ENCODE results near the gene PDHB. TPM values are rescaled to one million over a fixed set of nuclear protein-coding genes. Genes with fewer than 3 reads are reported as not detected.
A peak's percentile ranks its signal among the peaks of the same experiment; 100 is the strongest.

Gene PDHB
- total RNA-seq, 5 donors from 2014 or later (not counting 1 experiment from before 2014, with no cell fraction given): 27.0 to 54.2 (median 49.2) TPM

DNA sequence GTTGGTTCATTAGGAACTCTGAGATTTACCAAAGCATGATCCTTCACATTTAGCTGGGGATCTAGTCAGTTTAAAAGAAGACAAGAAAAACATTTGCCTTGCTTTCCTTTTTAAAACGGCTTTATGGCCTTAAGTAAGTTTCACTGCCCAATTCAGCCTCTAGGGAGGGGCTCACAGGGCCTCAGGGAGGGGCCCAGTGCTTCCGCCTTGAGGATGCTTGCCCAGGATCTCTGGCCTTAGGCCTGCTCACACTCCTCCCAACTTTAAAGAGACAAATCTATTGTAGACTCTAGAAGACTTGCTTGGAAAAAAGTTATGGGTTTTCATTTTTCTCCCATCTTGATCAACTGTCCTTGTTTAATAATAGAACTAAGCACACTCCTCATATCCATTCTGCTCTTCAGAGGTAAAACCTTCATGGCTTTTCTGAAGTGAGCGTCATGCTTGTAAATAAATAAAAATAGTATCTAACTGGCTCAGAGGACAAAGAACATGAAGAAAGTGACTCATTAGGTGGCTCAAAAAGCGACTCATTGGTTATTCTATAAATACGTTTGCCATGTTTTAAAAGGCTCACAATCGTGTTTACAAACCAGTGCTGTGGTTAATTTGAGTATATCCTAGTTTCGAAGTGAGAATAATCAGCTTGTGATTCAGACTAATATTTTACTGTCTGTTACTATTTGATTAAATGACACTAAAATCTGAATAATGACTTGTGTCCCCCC, 13.7 kb downstream of the PDHB start:
- no peak overlapping the region for H3K4me3 Mint-ChIP-seq
- Histone ChIP-seq H3K27ac (ENCODE audit: low read length) (no peak overlapping the region), H3K27me3 (replicated peaks in 1 of 2; ENCODE audit: control insufficient read depth in 2 of 2, extremely low read depth in 1 of 2, insufficient read depth in 2 of 2, low read length in 1 of 2) (no peaks in the 10 kb centered on the region), H3K36me3 (ENCODE audit: control insufficient read depth in 2 of 2, extremely low read depth in 1 of 2, insufficient read depth in 1 of 2, low read length in 1 of 2) (peaks cover 4 to 26% of the 10 kb centered on the region in 2 donors), H3K4me1 (ENCODE audit: control insufficient read depth in 1 of 2, extremely low read depth in 1 of 2, insufficient read depth in 2 of 2, low read length in 2 of 2) (no peaks in the 10 kb centered on the region), H3K9me3 (no peaks in the 10 kb centered on the region), H3K4me3 (ENCODE audit: control insufficient read depth in 1 of 2, extremely low read depth in 1 of 2, low read length in 1 of 2) (no peak overlapping the region)
- POLR2A ChIA-PET: interaction anchor here (0.6 kb wide), 2 partner anchors 71 to 95 kb away, joined by 3 to 4 read pairs; no protein-coding TSS in a partner anchor
- H3K36me3 Mint-ChIP-seq: peaks cover 21% of the 10 kb centered on the region
- H3K27ac Mint-ChIP-seq: peak overlapping the region; percentile 28 to 36
- no peaks in the 10 kb centered on the region for H3K27me3 Mint-ChIP-seq
- peaks cover 0 to 2% (median 0%) of the 10 kb centered on the region in 3 donors for H3K4me1 Mint-ChIP-seq
- ATAC-seq (replicated peaks in 1 of 4) (no peak), DNase-seq (no peak)
- 50% methylated on average over 3 of the region's 7 CpGs for WGBS (ENCODE audit: insufficient coverage)
- no peaks in the 10 kb centered on the region for H3K9me3 Mint-ChIP-seq
- CTCF ChIA-PET: no interaction called here

DNA sequence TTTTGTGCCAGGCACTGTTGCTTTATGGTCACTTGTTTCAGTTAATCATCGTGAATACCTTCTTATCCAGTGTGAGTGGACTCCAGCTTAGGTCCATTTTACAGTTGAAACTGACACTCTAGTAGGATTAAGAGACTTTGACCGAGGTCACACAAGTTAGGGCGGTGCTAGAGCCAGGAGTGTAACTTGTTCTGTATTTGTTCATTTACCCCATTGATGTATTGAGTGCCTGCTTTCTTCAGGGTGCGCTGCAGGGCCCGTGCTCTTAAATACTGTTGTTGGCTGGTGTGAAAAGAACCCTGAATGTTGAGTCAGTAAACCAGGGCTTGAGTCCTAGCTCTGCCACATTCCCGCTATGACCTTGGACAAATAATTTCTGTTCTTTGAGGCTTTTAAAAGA, 15.4 kb downstream of the PDHB start:
- no peak for ATAC-seq (replicated peaks in 1 of 4)
- peaks cover 4 to 15% of the 10 kb centered on the region in 2 donors for H3K36me3 ChIP-seq (ENCODE audit: control insufficient read depth in 2 of 2, extremely low read depth in 1 of 2, insufficient read depth in 1 of 2, low read length in 1 of 2)
- ChIA-PET POLR2A (no interaction called here), CTCF (interaction anchor here (0.6 to 0.8 kb wide), 3 partner anchors 13 to 1254 kb away, joined by 3 to 4 read pairs (median 3); no protein-coding TSS in a partner anchor)
- Mint-ChIP-seq H3K9me3 (no peaks in the 10 kb centered on the region), H3K4me3 (no peak overlapping the region), H3K27ac (no peak overlapping the region), H3K4me1 (peaks cover 4 to 8% (median 7%) of the 10 kb centered on the region in 3 donors), H3K36me3 (peaks cover 12% of the 10 kb centered on the region), H3K27me3 (no peaks in the 10 kb centered on the region)
- 80% methylated on average over 5 of the region's 6 CpGs for WGBS (ENCODE audit: insufficient coverage)
- H3K4me1 ChIP-seq (ENCODE audit: control insufficient read depth in 1 of 2, extremely low read depth in 1 of 2, insufficient read depth in 2 of 2, low read length in 2 of 2): no peaks in the 10 kb centered on the region
- no peaks in the 10 kb centered on the region for H3K9me3 ChIP-seq
- H3K4me3 ChIP-seq (ENCODE audit: control insufficient read depth in 1 of 2, extremely low read depth in 1 of 2, low read length in 1 of 2): no peak overlapping the region
- H3K27ac ChIP-seq (ENCODE audit: low read length): no peak overlapping the region
- H3K27me3 ChIP-seq (replicated peaks in 1 of 2; ENCODE audit: control insufficient read depth in 2 of 2, extremely low read depth in 1 of 2, insufficient read depth in 2 of 2, low read length in 1 of 2): no peaks in the 10 kb centered on the region
- no peak for DNase-seq

DNA sequence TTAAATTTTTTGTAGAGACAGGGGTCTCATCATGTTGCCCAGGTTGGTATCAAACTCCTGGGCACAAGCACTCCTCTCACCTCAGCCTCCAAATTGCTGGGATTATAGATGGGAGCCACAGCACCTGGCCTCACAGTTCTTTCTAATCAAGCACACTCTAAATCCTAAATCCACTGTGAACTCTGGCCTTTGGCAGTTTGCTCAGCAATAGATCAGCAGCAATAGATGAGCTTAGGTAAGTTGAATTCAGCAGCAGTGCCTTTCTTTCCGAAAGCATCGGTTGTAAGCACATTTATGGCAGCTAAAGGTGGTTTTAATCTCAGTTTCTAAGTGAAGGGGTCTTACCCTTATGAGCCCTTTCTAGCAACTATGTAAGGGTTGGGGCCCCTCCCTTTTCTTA, 16.6 kb downstream of the PDHB start:
- Histone ChIP-seq H3K27me3 (replicated peaks in 1 of 2; ENCODE audit: control insufficient read depth in 2 of 2, extremely low read depth in 1 of 2, insufficient read depth in 2 of 2, low read length in 1 of 2) (no peaks in the 10 kb centered on the region), H3K4me1 (ENCODE audit: control insufficient read depth in 1 of 2, extremely low read depth in 1 of 2, insufficient read depth in 2 of 2, low read length in 2 of 2) (no peaks in the 10 kb centered on the region), H3K27ac (ENCODE audit: low read length) (no peak overlapping the region), H3K4me3 (ENCODE audit: control insufficient read depth in 1 of 2, extremely low read depth in 1 of 2, low read length in 1 of 2) (no peak overlapping the region), H3K36me3 (ENCODE audit: control insufficient read depth in 2 of 2, extremely low read depth in 1 of 2, insufficient read depth in 1 of 2, low read length in 1 of 2) (peaks cover 8 to 11% of the 10 kb centered on the region in 2 donors), H3K9me3 (no peaks in the 10 kb centered on the region)
- POLR2A ChIA-PET: no interaction called here
- CTCF ChIA-PET: interaction anchor here in 1 of 2 donors (1.0 to 1.2 kb wide), 2 partner anchors 67 to 74 kb away, joined by 3 read pairs; no protein-coding TSS in a partner anchor
- WGBS (ENCODE audit: insufficient coverage): 90% methylated on average over 2 of the region's 2 CpGs
- H3K4me3 Mint-ChIP-seq: no peak overlapping the region
- H3K27ac Mint-ChIP-seq: no peak overlapping the region
- no peaks in the 10 kb centered on the region for H3K27me3 Mint-ChIP-seq
- no peak for DNase-seq
- peaks cover 9% of the 10 kb centered on the region for H3K36me3 Mint-ChIP-seq
- no peak for ATAC-seq (replicated peaks in 1 of 4)
- H3K9me3 Mint-ChIP-seq: no peaks in the 10 kb centered on the region
- H3K4me1 Mint-ChIP-seq: peaks cover 4 to 8% (median 7%) of the 10 kb centered on the region in 3 donors

- Mint-ChIP-seq H3K4me1 (peaks cover 4 to 8% (median 7%) of the 10 kb centered on the region in 3 donors), H3K9me3 (no peaks in the 10 kb centered on the region), H3K27me3 (no peaks in the 10 kb centered on the region), H3K36me3 (peaks cover 9% of the 10 kb centered on the region), H3K4me3 (no peak overlapping the region), H3K27ac (no peak overlapping the region)
- ATAC-seq (replicated peaks in 1 of 4): no peak
- Histone ChIP-seq H3K27me3 (replicated peaks in 1 of 2; ENCODE audit: control insufficient read depth in 2 of 2, extremely low read depth in 1 of 2, insufficient read depth in 2 of 2, low read length in 1 of 2) (no peaks in the 10 kb centered on the region), H3K4me3 (ENCODE audit: control insufficient read depth in 1 of 2, extremely low read depth in 1 of 2, low read length in 1 of 2) (no peak overlapping the region), H3K4me1 (ENCODE audit: control insufficient read depth in 1 of 2, extremely low read depth in 1 of 2, insufficient read depth in 2 of 2, low read length in 2 of 2) (no peaks in the 10 kb centered on the region), H3K36me3 (ENCODE audit: control insufficient read depth in 2 of 2, extremely low read depth in 1 of 2, insufficient read depth in 1 of 2, low read length in 1 of 2) (peaks cover 4 to 5% of the 10 kb centered on the region in 2 donors), H3K9me3 (no peaks in the 10 kb centered on the region), H3K27ac (ENCODE audit: low read length) (no peak overlapping the region)
- WGBS (ENCODE audit: insufficient coverage): 90% methylated on average over 2 of the region's 2 CpGs
- no peak for DNase-seq
- ChIA-PET CTCF (interaction anchor here (0.9 to 2.3 kb wide), 8 partner anchors 67 to 228 kb away, joined by 3 to 15 read pairs (median 4); partner anchors contain the start of genes HTD2 (in 1 of the 2) and RPP14 (in 1 of the 2)), POLR2A (interaction anchor here in 1 of 2 donors (0.5 kb wide), 1 partner anchor 36 kb away, joined by 4 read pairs; no protein-coding TSS in a partner anchor)
These were observed 17.4 kb downstream of the PDHB start for GRCh38 chr3:58416191-58416590.

DNA sequence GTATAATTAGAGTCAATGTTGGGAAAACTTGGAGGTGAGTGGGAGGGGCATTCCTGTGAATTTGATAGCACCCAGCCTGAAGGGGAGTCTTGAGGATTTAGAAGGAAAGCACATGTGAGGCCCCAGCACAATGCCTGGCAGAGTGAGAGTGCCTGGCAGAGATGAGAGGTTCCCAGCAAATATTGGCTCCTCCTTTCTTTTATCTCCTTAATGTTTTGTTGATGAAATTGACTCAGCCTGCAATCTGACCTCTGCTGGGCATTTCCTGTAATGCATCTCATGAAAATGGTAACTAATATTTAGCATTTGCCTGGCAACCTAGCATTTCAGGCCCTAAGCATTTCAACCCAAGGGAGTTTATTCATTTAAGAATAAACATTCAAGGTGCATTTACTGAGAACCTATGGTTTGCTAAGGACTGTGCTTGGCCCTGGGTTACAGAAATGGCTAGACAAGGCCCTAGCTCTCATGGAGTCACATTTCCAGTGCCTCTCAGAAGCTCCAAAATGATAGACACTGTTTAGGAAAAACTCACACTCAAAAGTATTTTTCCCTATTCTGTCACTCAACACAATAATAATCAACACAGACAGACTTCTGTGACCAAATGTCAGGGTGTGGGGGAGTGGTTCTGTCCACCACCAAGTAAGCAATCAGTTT, 19.0 kb downstream of the PDHB start:
- peaks cover 4 to 11% of the 10 kb centered on the region in 2 donors for H3K36me3 ChIP-seq (ENCODE audit: control insufficient read depth in 2 of 2, extremely low read depth in 1 of 2, insufficient read depth in 1 of 2, low read length in 1 of 2)

More for the DNA sequence above, 19.0 kb downstream of the PDHB start:
- CTCF ChIA-PET: interaction anchor here (0.6 to 2.3 kb wide), 9 partner anchors 15 to 227 kb away, joined by 3 to 15 read pairs (median 4); partner anchors contain the start of genes HTD2 (in 1 of the 2), PXK (in 1 of the 2) and RPP14 (in 1 of the 2)
- POLR2A ChIA-PET: no interaction called here
- Mint-ChIP-seq H3K27me3 (no peaks in the 10 kb centered on the region), H3K9me3 (no peaks in the 10 kb centered on the region), H3K36me3 (peaks cover 16% of the 10 kb centered on the region), H3K4me3 (no peak overlapping the region), H3K4me1 (peaks cover 4 to 8% (median 7%) of the 10 kb centered on the region in 3 donors), H3K27ac (peak overlapping the region in 1 of 2 donors; percentile 39)
- peak in 29 of 35 experiments; percentile 7 to 74 (median 28) for DNase-seq
- Histone ChIP-seq H3K4me3 (ENCODE audit: control insufficient read depth in 1 of 2, extremely low read depth in 1 of 2, low read length in 1 of 2) (no peak overlapping the region), H3K9me3 (no peaks in the 10 kb centered on the region), H3K27me3 (replicated peaks in 1 of 2; ENCODE audit: control insufficient read depth in 2 of 2, extremely low read depth in 1 of 2, insufficient read depth in 2 of 2, low read length in 1 of 2) (no peaks in the 10 kb centered on the region), H3K27ac (ENCODE audit: low read length) (no peak overlapping the region), H3K4me1 (ENCODE audit: control insufficient read depth in 1 of 2, extremely low read depth in 1 of 2, insufficient read depth in 2 of 2, low read length in 2 of 2) (no peaks in the 10 kb centered on the region)
- ATAC-seq (replicated peaks in 1 of 4): peak; percentile 37 to 64 (median 58)

All from T-cell (primary cell).